ENCODE data around the gene RIBC1. TPM values are rescaled to one million over a fixed set of nuclear protein-coding genes. Genes with fewer than 3 reads are reported as not detected.
"Not testable (repeated sequence)": the region's sequence is repeated elsewhere in the genome, so short reads cannot be mapped to it uniquely, and the experiment has no call there.

RIBC1 gene
- total RNA-seq, 1 donor from 2014 or later, result not detected

DNA sequence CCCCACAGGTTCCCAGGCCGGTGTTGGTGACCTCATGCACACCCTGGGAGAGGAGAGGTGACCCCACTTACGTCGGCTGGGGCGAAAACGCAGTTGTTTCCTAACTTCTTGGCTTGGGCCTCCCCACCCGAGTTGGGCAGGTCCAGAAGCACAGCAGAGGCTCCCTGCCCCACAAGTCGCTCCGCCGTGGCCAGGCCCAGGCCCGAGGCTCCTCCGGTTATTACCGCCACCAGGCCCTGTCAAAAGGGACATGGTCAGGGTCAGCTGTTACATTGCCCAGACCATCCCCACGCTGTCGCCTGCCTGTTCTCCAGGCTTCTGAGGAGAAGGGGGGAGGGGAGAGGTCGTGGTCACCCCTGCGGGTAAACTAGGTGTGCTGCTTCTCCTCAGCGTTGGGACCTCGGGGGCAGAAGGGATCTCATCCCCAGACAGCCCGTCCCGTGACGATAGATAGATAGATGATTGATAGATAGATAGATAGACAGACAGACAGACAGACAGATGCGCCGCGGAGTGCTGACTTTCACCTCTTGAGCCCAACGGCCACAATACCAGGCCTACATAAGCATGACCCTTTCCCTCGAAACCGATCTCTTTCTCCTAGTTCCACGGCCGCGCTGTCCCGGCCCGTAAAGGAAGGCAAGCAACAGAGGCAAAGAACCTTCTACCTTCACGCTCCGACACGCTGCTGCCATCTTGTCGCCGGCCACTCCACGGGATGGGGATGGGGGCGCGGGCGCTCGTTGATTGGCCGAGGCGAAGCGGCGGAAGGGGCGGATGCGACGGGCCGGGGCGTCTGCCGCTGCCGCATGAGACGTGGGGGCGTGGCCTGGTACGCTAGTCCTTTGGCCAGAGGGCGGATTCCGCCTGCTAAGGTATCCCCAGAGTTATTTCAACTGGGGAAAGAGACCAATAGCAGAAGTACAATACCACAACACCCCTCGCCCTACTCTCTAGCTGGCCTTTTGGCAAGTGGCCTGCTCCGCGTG, 11.3 kb downstream of the RIBC1 start, which contains the start of gene HSD17B10:
HSD17B10 (minus strand) TSS at position 720 of the 989 bp plus-strand sequence; CDS start at position 695, 25 bp downstream.
- DNase-seq (ENCODE audit: extremely low read depth, low read depth, low spot score), result no peak

- no peak for DNase-seq (ENCODE audit: extremely low read depth, low read depth, low spot score)
These were observed 13.3 kb downstream of the RIBC1 start for GRCh38 chrX:53435997-53436396.

- DNase-seq (ENCODE audit: extremely low read depth, low read depth, low spot score), result no peak
These were observed 14.5 kb downstream of the RIBC1 start for GRCh38 chrX:53437206-53437605.

DNA sequence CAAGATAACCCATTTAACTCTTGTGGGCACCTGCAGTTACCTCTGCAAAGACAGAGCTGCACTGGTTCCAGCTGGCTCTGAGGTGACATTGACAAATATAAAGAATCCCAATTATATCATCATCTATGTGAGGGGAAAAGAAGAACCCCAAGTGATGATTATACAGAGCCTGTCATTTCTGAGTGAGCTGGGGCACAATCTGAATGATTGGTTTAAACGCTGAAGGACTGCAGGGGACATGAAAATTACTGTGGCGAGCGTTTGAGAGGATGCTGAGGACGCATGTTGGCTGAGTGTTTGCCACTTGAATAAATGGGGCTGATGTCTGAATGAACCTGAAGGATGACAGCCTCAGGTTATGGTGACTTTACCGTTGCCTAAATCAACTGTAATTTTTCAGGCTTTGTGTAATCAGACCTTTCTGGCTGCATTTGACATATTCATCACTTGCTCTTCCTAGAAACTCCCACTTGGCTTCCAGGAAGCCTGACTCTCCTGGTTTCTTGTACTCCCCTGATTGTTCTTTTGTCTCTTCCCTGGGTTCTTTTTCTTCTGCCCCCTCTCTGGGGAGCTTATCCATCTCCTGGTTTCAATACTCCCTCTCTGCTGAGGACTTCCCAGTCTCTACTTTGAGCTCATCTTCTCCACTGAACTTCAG, 15.6 kb downstream of the RIBC1 start:
- no peak for DNase-seq (ENCODE audit: extremely low read depth, low read depth, low spot score)

- DNase-seq (ENCODE audit: extremely low read depth, low read depth, low spot score), result no peak
These were observed 16.2 kb downstream of the RIBC1 start for GRCh38 chrX:53438832-53439230.

GRCh38 chrX:53440101-53440500, 17.4 kb downstream of the RIBC1 start:
- no peak for DNase-seq (ENCODE audit: extremely low read depth, low read depth, low spot score)

GRCh38 chrX:53440621-53441517, 18.2 kb downstream of the RIBC1 start:
- no peak for DNase-seq (ENCODE audit: extremely low read depth, low read depth, low spot score)

GRCh38 chrX:53441531-53442321, 19.1 kb downstream of the RIBC1 start:
- DNase-seq (ENCODE audit: extremely low read depth, low read depth, low spot score), result no peak

- no peak for DNase-seq (ENCODE audit: extremely low read depth, low read depth, low spot score)
These were observed 19.6 kb downstream of the RIBC1 start for GRCh38 chrX:53442322-53442631.

- DNase-seq (ENCODE audit: extremely low read depth, low read depth, low spot score), result no peak
These were observed 23.3 kb downstream of the RIBC1 start for GRCh38 chrX:53445977-53446376.

GRCh38 chrX:53447441-53447840, 24.8 kb downstream of the RIBC1 start:
- DNase-seq (ENCODE audit: extremely low read depth, low read depth, low spot score), result no peak

DNA sequence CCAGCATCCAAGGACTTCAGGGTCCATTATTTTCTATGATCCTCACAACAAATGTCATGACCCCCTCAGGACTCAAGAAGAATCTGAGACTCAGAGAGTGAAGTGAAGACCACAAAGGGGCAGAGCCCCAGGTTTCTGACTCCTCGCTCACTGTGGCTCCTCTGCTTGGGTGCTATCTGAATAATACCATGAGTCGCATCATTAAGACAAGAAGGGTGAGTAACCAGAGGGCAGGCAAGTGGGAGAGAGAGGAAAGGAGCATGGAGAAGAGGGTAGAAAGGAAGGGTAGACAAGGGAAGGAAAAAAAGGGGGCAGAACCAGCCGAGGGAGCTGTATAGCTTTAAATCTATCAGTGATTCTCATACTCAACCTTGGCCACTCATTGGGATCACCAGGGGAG, 27.0 kb downstream of the RIBC1 start:
- DNase-seq (ENCODE audit: extremely low read depth, low read depth, low spot score), result no peak

- no peak for DNase-seq (ENCODE audit: extremely low read depth, low read depth, low spot score)
These were observed 30.1 kb downstream of the RIBC1 start for GRCh38 chrX:53452812-53453211.

GRCh38 chrX:53456254-53456653, 33.6 kb downstream of the RIBC1 start:
- no peak for DNase-seq (ENCODE audit: extremely low read depth, low read depth, low spot score)

DNA sequence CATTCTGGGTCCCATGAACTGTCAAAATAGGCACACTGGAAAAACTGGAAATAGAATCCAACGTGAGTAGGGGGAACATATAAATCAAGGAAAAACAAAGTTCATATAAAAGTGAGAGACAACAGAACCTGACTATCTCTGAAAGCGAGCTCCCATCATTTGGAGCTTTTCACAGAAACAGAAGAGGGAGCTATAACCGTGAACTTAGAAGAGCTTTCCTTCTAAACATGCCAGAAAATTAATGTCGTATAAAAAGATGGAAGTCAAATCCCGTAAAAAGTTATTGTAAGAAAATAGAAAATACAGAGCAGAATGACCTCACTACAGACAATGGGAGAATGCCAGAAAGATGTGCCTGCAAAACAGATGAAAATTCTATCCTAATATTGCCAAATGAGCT, 35.4 kb downstream of the RIBC1 start:
- no peak for DNase-seq (ENCODE audit: extremely low read depth, low read depth, low spot score)

GRCh38 chrX:53468659-53469058, 46.0 kb downstream of the RIBC1 start:
- DNase-seq (ENCODE audit: extremely low read depth, low read depth, low spot score), result not testable (repeated sequence)

GRCh38 chrX:53471346-53471745, 48.7 kb downstream of the RIBC1 start:
- DNase-seq (ENCODE audit: extremely low read depth, low read depth, low spot score), result no peak

- no peak for DNase-seq (ENCODE audit: extremely low read depth, low read depth, low spot score)
These were observed 52.0 kb downstream of the RIBC1 start for GRCh38 chrX:53474707-53475106.

GRCh38 chrX:53476371-53476770, 53.7 kb downstream of the RIBC1 start:
- DNase-seq (ENCODE audit: extremely low read depth, low read depth, low spot score), result no peak

- DNase-seq (ENCODE audit: extremely low read depth, low read depth, low spot score), result no peak
These were observed 56.6 kb downstream of the RIBC1 start for GRCh38 chrX:53479301-53479700.

All from glomerular endothelial cell (primary cell).